IPS-11a (cell line): Measurements from ENCODE around the gene TMSB4X.
"Not testable (repeated sequence)": the region's sequence is repeated elsewhere in the genome, so short reads cannot be mapped to it uniquely, and the experiment has no call there.

Source experiments
- H3K4me3 ChIP-seq: one replicate; pipeline ENCODE4 v1.5.1; 2013; ENCODE audit warnings: low read depth, low read length, control low read depth

The TMSB4X gene

GRCh38 chrX:12975991-12976558, 1.2 kb downstream of the TMSB4X start:
- peak overlapping the region; percentile 83 for H3K4me3 ChIP-seq

- peak overlapping the region; percentile 13 for H3K4me3 ChIP-seq
Observed at GRCh38 chrX:12976819-12977732, 2.2 kb downstream of the TMSB4X start.

GRCh38 chrX:12977761-12978204, 2.9 kb downstream of the TMSB4X start:
- no peak overlapping the region for H3K4me3 ChIP-seq

GRCh38 chrX:12978205-12979025, 3.5 kb downstream of the TMSB4X start:
- no peak overlapping the region for H3K4me3 ChIP-seq

- no peak overlapping the region for H3K4me3 ChIP-seq
Observed at GRCh38 chrX:12979026-12979607, 4.2 kb downstream of the TMSB4X start.

GRCh38 chrX:12979616-12980015, 4.7 kb downstream of the TMSB4X start:
- H3K4me3 ChIP-seq: no peak overlapping the region

- H3K4me3 ChIP-seq: not testable (repeated sequence)
Observed at GRCh38 chrX:12980039-12980438, 5.1 kb downstream of the TMSB4X start.

- H3K4me3 ChIP-seq: no peak overlapping the region
Observed at GRCh38 chrX:12981880-12982279, 7.0 kb downstream of the TMSB4X start.

- no peak overlapping the region for H3K4me3 ChIP-seq
Observed at GRCh38 chrX:12984603-12985319, 9.9 kb downstream of the TMSB4X start.

- no peak overlapping the region for H3K4me3 ChIP-seq
Observed at GRCh38 chrX:12985331-12985730, 10.4 kb downstream of the TMSB4X start.

- H3K4me3 ChIP-seq: no peak overlapping the region
Observed at GRCh38 chrX:12986164-12986779, 11.4 kb downstream of the TMSB4X start.

GRCh38 chrX:12986886-12987285, 12.0 kb downstream of the TMSB4X start:
- no peak overlapping the region for H3K4me3 ChIP-seq

GRCh38 chrX:12987340-12987739, 12.4 kb downstream of the TMSB4X start:
- H3K4me3 ChIP-seq: no peak overlapping the region

GRCh38 chrX:12987900-12988594, 13.1 kb downstream of the TMSB4X start:
- H3K4me3 ChIP-seq: no peak overlapping the region

- no peak overlapping the region for H3K4me3 ChIP-seq
Observed at GRCh38 chrX:12988797-12989196, 13.9 kb downstream of the TMSB4X start.

GRCh38 chrX:12989461-12989860, 14.6 kb downstream of the TMSB4X start:
- H3K4me3 ChIP-seq: no peak overlapping the region

- H3K4me3 ChIP-seq: no peak overlapping the region
Observed at GRCh38 chrX:12991575-12991974, 16.7 kb downstream of the TMSB4X start.

- no peak overlapping the region for H3K4me3 ChIP-seq
Observed at GRCh38 chrX:12992544-12993118, 17.7 kb downstream of the TMSB4X start.

- H3K4me3 ChIP-seq: no peak overlapping the region
Observed at GRCh38 chrX:12993826-12994225, 18.9 kb downstream of the TMSB4X start.
